ENCODE data around the gene NATD1. TPM values are rescaled to one million over a fixed set of nuclear protein-coding genes. Genes with fewer than 3 reads are reported as not detected.

Gene NATD1
- total and polyA plus RNA-seq, 10 of the 15 experiments (the other 5 are each of a cell fraction or from before 2014, with no cell fraction given), result 0.02 to 0.33 (median 0.15) TPM

- ChIA-PET RAD21 (ENCODE audit: unreplicated experiment) (no interaction called here), SMC1A (ENCODE audit: uncharacterized antibody, unreplicated experiment) (no interaction called here), CTCF (no interaction called here), POLR2A (no interaction called here)
- in situ Hi-C loops (cut with MboI) (loop anchor here (5.0 kb wide), 1 partner anchor 49 kb away; no protein-coding TSS in a partner anchor), intact Hi-C loops (cut with micrococcal nuclease; ENCODE audit: unreplicated experiment) (no loop called here)
- Histone ChIP-seq H2AFZ (ENCODE audit: control insufficient read depth, low read depth, low read length) (no peak overlapping the region), H3K4me1 (ENCODE audit: control insufficient read depth, insufficient read depth, low read length) (no peaks in the 10 kb centered on the region), H3K4me3 (no peak overlapping the region), H3K79me2 (ENCODE audit: control insufficient read depth, insufficient read depth, low read length) (no peaks in the 10 kb centered on the region), H3K4me2 (ENCODE audit: control insufficient read depth, insufficient read depth) (no peak overlapping the region), H3K36me3 (ENCODE audit: control insufficient read depth in 2 of 2, insufficient read depth in 2 of 2, low read length in 1 of 2) (no peaks in the 10 kb centered on the region), H3K9me3 (replicated peaks; ENCODE audit: control insufficient read depth, insufficient read depth, low read length) (no peaks in the 10 kb centered on the region), H3K27ac (ENCODE audit: control insufficient read depth, insufficient read depth) (no peak overlapping the region), H3K27me3 (replicated peaks in 1 of 2; ENCODE audit: control insufficient read depth in 2 of 2, insufficient read depth in 2 of 2, low read length in 1 of 2) (no peaks in the 10 kb centered on the region; a peak in 1 of 4 replicates), H4K20me1 (ENCODE audit: control insufficient read depth, insufficient read depth) (no peaks in the 10 kb centered on the region; the same call in 1 of the 2 replicates), H3K9ac (ENCODE audit: control insufficient read depth, insufficient read depth, low read length) (no peak overlapping the region)
- no TSS peak for BruUV-seq (replicated peaks)
- TF ChIP-seq MTA2 (IDR thresholded peaks at IDR 0.05; ENCODE audit: low read depth) (no peak), POLR2AphosphoS2 (IDR thresholded peaks at IDR 0.05; ENCODE audit: low read depth, low read length) (no peak), ATF3 (IDR thresholded peaks at IDR 0.05; ENCODE audit: borderline replicate concordance, extremely low read depth, low read depth, low read length) (no peak), FOS (IDR thresholded peaks at IDR 0.05; ENCODE audit: borderline replicate concordance, extremely low read depth, insufficient read length) (no peak), ZBTB33 (IDR thresholded peaks at IDR 0.05) (no peak), NFIC (IDR thresholded peaks at IDR 0.05; ENCODE audit: low read depth, low read length) (no peak), EZH2 (IDR thresholded peaks at IDR 0.05; ENCODE audit: borderline replicate concordance, control insufficient read depth, low read depth, low read length) (no peak), POLR2A (IDR thresholded peaks at IDR 0.05; ENCODE audit: low read depth, low read length) (no peak), SMC3 (IDR thresholded peaks at IDR 0.05; ENCODE audit: borderline replicate concordance, low read length) (no peak), ATF2 (IDR thresholded peaks at IDR 0.05; ENCODE audit: low read length) (no peak), RUNX3 (IDR thresholded peaks at IDR 0.05; ENCODE audit: low read length) (no peak), NR2C2 (IDR thresholded peaks at IDR 0.05; ENCODE audit: borderline replicate concordance, control insufficient read depth, insufficient read length, low read depth) (no peak), CEBPB (IDR thresholded peaks at IDR 0.05; ENCODE audit: borderline replicate concordance in 1 of 2, low read depth in 2 of 2, low read length in 2 of 2) (no peak), HDAC2 (IDR thresholded peaks at IDR 0.05) (no peak), ZBTB11 (CRISPR knock-in tag; IDR thresholded peaks at IDR 0.05) (no peak)
- FAIRE-seq (no peak), DNase-seq (ENCODE audit: low read depth, low spot score) (no peak), ATAC-seq (no peak)
- WGBS (ENCODE audit: insufficient coverage, insufficient replicate concordance, low lambda C conversion rate, missing lambda C conversion rate), result 47% methylated on average over 4 of the region's 4 CpGs
Measured at GRCh38 chr17:21246698-21247097, 6.5 kb downstream of the NATD1 start.
